Subcutaneous abdominal adipose tissue (tissue), 5 donors: ENCODE data around the gene HES2.

Source experiments
- H3K27ac ChIP-seq: one replicate; pipeline ENCODE4 v1.7.0; 2013; ENCODE audit warnings: low read depth, mild to moderate bottlenecking, inconsistent platforms, low read length, moderate library complexity
- H3K27me3 ChIP-seq, 5 donors: one replicate each; pipeline ENCODE4 v1.7.0; 2013; ENCODE audit warnings: low read length in 5 of 5, inconsistent platforms in 1 of 5; ENCODE audit not compliant: control insufficient read depth in 5 of 5, insufficient read depth in 4 of 5
- H3K36me3 ChIP-seq, 5 donors: one replicate each; pipeline ENCODE4 v1.7.0; 2013; ENCODE audit warnings: low read length in 5 of 5; ENCODE audit not compliant: control insufficient read depth in 5 of 5, insufficient read depth in 5 of 5
- H3K4me1 ChIP-seq, 5 donors: one replicate each; pipeline ENCODE4 v1.7.0; 2013; ENCODE audit warnings: low read length in 5 of 5, mild to moderate bottlenecking in 3 of 5, moderate library complexity in 1 of 5; ENCODE audit not compliant: control insufficient read depth in 5 of 5, insufficient read depth in 5 of 5
- H3K4me3 ChIP-seq, 5 donors: one replicate each; pipeline ENCODE4 v1.7.0; 2013; ENCODE audit warnings: low read length in 5 of 5, low read depth in 1 of 5
- H3K9ac ChIP-seq, 5 donors: one replicate each; pipeline ENCODE4 v1.7.0; 2013; ENCODE audit warnings: low read length in 5 of 5, mild to moderate bottlenecking in 4 of 5, moderate library complexity in 3 of 5
- H3K9me3 ChIP-seq, 5 donors: one replicate each; pipeline ENCODE4 v1.7.0; 2013; ENCODE audit warnings: low read length in 5 of 5; ENCODE audit not compliant: control insufficient read depth in 5 of 5
- donor health status: healthy.
- donor health status: healthy.
- donor health status: healthy.
- donor health status: healthy.
- donor health status: healthy.

Gene HES2, protein sequence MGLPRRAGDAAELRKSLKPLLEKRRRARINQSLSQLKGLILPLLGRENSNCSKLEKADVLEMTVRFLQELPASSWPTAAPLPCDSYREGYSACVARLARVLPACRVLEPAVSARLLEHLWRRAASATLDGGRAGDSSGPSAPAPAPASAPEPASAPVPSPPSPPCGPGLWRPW

GRCh38 chr1:6419804-6420453, at the start of gene HES2:
HES2 (minus strand) TSS chr1:6419919; CDS start chr1:6419820, 99 bp downstream.
- Histone ChIP-seq H3K4me3 (peak within 1 kb of the TSS in 3 of 5 donors; percentile 39 to 56 (median 53)), H3K36me3 (no peaks in the 10 kb centered on the region), H3K9me3 (no peaks in the 10 kb centered on the region), H3K4me1 (peaks cover 0 to 43% (median 25%) of the 10 kb centered on the region in 5 donors), H3K27ac (no peak within 1 kb of the TSS), H3K9ac (no peak within 1 kb of the TSS), H3K27me3 (peaks cover 46 to 86% (median 78%) of the 10 kb centered on the region in 5 donors)

GRCh38 chr1:6468729-6469461, 49.2 kb upstream of the HES2 start:
- H3K4me3 ChIP-seq, result no peak overlapping the region
- peaks cover 0 to 87% (median 72%) of the 10 kb centered on the region in 5 donors for H3K36me3 ChIP-seq

DNA sequence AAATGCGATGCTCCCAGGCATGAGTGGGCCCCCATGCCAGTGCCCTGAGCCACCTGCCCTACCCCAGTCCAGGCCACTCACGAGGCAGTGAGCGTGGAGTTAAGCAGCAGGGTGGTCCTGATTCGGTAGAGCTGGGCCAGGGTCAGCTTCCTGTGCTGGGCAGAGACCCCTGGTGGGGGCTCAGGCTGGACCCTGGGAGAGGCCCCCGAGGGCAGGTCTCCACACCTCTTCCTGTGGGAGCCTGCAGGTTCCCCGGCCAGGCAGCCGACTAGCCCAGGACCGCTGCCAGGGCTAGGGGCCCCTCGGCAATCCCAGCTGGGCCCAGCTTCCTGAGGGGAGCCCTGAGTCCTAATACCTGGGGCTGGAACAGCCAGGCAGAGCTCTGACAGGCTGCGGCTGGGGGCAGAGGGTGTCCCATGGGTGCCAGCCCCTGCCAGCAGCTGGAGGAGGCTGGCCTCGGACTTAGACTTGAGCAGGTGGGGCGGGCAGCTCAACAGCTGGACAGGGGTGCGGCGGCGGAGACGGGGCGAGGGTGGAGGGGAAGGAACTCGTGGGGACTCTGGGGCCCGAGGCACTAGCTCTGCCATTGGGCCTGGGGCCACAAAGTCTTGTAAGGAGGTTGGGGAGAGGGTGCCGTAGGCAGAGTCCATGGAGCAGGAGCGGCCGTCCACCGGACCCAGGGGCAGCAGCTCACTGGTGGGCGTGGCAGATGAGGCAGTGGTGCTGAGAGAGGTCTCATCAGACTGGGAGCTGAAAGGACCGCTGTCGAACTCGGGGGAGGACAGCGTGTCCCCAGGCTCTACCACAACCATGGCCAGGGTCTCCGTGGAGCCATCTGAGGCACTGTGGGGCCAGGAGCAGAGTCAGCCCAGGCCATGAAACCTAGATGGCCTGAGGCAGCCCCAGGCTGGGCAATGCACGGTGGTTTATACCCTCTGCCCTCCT, 48.3 kb upstream of the HES2 start:
- peaks cover 0 to 82% (median 67%) of the 10 kb centered on the region in 5 donors for H3K36me3 ChIP-seq
- no peaks in the 10 kb centered on the region for H3K27me3 ChIP-seq

More at GRCh38 chr1:6468729-6469461, 49.2 kb upstream of the HES2 start:
- no peaks in the 10 kb centered on the region for H3K9me3 ChIP-seq
- no peak overlapping the region for H3K9ac ChIP-seq
- no peak overlapping the region for H3K27ac ChIP-seq
- no peaks in the 10 kb centered on the region for H3K27me3 ChIP-seq
- no peaks in the 10 kb centered on the region for H3K4me1 ChIP-seq

DNA sequence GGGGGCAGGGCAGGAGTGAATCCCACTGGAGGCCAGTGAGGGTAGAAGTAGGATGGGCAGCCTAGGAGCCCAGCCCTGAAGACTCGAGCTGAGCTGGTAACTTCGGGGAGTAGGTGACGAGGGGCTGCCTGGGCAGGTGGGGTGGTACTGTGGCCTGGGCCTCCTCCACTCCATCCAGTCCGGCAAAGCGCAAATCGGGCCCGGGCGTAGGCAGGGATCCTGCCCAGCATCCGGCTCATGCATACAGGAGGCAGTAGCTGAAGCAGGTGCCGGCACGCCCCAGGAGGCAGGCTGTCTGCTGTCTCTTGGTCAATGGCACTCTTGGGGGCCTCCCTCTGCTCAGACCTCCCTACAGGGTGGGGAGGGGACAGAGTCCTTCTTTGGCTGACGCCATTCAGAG, 47.5 kb upstream of the HES2 start:
- Histone ChIP-seq H3K9ac (no peak overlapping the region), H3K4me1 (peaks cover 0 to 4% (median 0%) of the 10 kb centered on the region in 5 donors), H3K27ac (no peak overlapping the region), H3K4me3 (no peak overlapping the region), H3K27me3 (no peaks in the 10 kb centered on the region), H3K9me3 (no peaks in the 10 kb centered on the region), H3K36me3 (peaks cover 0 to 82% (median 67%) of the 10 kb centered on the region in 5 donors)

More for the DNA sequence above, 48.3 kb upstream of the HES2 start:
- no peaks in the 10 kb centered on the region for H3K9me3 ChIP-seq
- H3K4me1 ChIP-seq, result no peaks in the 10 kb centered on the region
- H3K27ac ChIP-seq, result no peak overlapping the region
- no peak overlapping the region for H3K9ac ChIP-seq
- no peak overlapping the region for H3K4me3 ChIP-seq

DNA sequence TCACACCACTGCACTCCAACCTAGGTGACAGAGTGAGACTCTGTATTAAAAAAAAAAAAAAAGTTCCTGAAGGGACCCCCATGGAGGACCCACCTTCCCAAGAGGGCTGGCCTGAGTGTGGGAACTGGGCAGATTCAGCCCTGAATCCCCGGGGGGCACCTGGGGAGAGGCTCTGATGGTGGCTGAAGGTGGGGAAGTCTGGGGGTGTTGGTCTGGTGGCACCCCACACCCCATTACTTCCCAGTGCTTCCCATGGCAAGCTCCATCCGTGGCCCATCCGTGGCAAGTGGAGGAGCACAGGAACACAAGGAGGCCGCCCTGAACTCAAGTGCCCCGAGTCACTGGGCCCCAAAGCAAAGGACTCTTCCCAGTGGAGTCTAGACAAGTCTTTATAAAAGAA, 47.0 kb upstream of the HES2 start:
- H3K36me3 ChIP-seq, result peaks cover 0 to 82% (median 67%) of the 10 kb centered on the region in 5 donors
- H3K4me1 ChIP-seq, result peaks cover 0 to 9% (median 4%) of the 10 kb centered on the region in 5 donors

GRCh38 chr1:6466023-6466422, 46.3 kb upstream of the HES2 start, which contains the start of gene TNFRSF25:
TNFRSF25 (minus strand) TSS chr1:6466173; CDS start chr1:6466107, 66 bp downstream.
- H3K4me3 ChIP-seq, result peak within 1 kb of the TSS in 1 of 5 donors; percentile 24
- no peaks in the 10 kb centered on the region for H3K27me3 ChIP-seq
- H3K27ac ChIP-seq, result no peak within 1 kb of the TSS

More for the DNA sequence above, 47.0 kb upstream of the HES2 start:
- Histone ChIP-seq H3K27me3 (no peaks in the 10 kb centered on the region), H3K4me3 (no peak overlapping the region), H3K27ac (no peak overlapping the region), H3K9ac (no peak overlapping the region), H3K9me3 (no peaks in the 10 kb centered on the region)

DNA sequence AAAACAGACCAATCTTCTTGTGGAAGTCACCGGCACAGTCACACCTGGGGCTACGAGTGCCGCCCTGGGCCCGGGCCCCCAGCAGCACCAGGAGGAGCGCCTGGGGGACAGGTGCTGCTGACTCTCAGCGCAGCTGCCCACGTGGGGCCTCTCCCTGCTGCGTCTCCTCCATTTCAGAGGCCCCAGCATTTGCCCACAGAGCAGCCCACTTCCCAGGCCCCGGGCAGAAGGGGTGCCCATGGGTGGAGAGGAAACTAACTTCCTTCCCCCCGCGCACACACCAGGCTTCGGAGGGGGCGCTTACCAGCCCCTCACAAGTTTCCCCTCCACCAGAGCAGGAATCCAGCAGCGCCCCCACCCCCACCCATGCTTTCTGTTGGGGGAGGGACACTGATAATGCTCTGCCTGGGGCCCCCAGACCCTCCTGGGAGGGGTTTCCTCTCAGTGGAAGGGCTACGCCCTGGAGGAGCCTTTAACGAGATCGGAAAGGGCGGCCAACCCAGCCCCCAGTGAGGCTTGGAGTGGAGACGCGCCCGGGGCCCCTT, 45.8 kb upstream of the HES2 start:
- Histone ChIP-seq H3K4me3 (peak overlapping the region in 1 of 5 donors; percentile 24), H3K9me3 (no peaks in the 10 kb centered on the region), H3K36me3 (peaks cover 0 to 77% (median 59%) of the 10 kb centered on the region in 5 donors), H3K27me3 (no peaks in the 10 kb centered on the region), H3K27ac (no peak overlapping the region), H3K9ac (no peak overlapping the region), H3K4me1 (peaks cover 0 to 21% (median 17%) of the 10 kb centered on the region in 5 donors)

More at GRCh38 chr1:6466023-6466422, 46.3 kb upstream of the HES2 start, which contains the start of gene TNFRSF25:
- H3K9ac ChIP-seq, result no peak within 1 kb of the TSS
- no peaks in the 10 kb centered on the region for H3K9me3 ChIP-seq
- peaks cover 0 to 16% (median 12%) of the 10 kb centered on the region in 5 donors for H3K4me1 ChIP-seq
- peaks cover 0 to 82% (median 62%) of the 10 kb centered on the region in 5 donors for H3K36me3 ChIP-seq

GRCh38 chr1:6464915-6465314, 45.2 kb upstream of the HES2 start:
- Histone ChIP-seq H3K9me3 (no peaks in the 10 kb centered on the region), H3K36me3 (peaks cover 0 to 71% (median 53%) of the 10 kb centered on the region in 5 donors), H3K27me3 (no peaks in the 10 kb centered on the region), H3K27ac (no peak overlapping the region), H3K4me3 (no peak overlapping the region), H3K4me1 (peaks cover 0 to 28% (median 23%) of the 10 kb centered on the region in 5 donors), H3K9ac (no peak overlapping the region)

DNA sequence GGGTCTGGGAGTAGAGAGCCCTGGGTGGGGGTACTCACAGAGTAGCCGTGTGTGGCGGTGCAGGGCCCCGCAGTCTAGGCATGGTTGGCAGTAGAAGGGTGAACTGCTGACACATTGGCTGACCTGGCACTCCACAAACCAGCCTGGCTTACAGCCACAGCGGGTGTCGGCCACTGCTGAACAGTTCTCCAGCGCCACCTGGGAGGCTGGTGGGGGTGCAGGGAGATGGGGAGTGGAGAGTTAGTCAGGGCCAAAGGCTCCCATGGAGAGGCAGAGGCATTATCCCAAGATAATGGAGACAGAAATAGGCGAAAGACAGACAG, 44.8 kb upstream of the HES2 start:
- Histone ChIP-seq H3K27me3 (no peaks in the 10 kb centered on the region), H3K4me1 (peaks cover 0 to 32% (median 27%) of the 10 kb centered on the region in 5 donors), H3K9ac (no peak overlapping the region), H3K9me3 (no peaks in the 10 kb centered on the region), H3K27ac (no peak overlapping the region), H3K4me3 (no peak overlapping the region), H3K36me3 (peaks cover 0 to 66% (median 48%) of the 10 kb centered on the region in 5 donors)
